Suprapubic skin (tissue), 3 donors: ENCODE measurements around the gene STAG1.

Experiments used
- EP300 ChIP-seq: sonication (generic); formaldehyde crosslinking; IDR thresholded peaks from one replicate; pipeline ENCODE4 v1.6.1; 2017; ENCODE audit warnings: antibody characterized with exemption
- POLR2A ChIP-seq, 2 donors: fragments of 450-650 bp; IDR thresholded peaks; one replicate each; pipeline ENCODE4 v1.6.1; 2017; ENCODE audit warnings: antibody characterized with exemption in 2 of 2, mild to moderate bottlenecking in 2 of 2, moderate library complexity in 2 of 2
- TF ChIP-seq, protein P1 (sequence below), 2 donors: fragments of 200-600 bp in 1 of 2; fragments of 450-650 bp in 1 of 2; sonication (generic) in 1 of 2; IDR thresholded peaks; one replicate each; pipeline ENCODE4 v1.5.1; 2016 to 2019; ENCODE audit warnings: antibody characterized with exemption in 2 of 2, mild to moderate bottlenecking in 1 of 2, moderate library complexity in 1 of 2

DNA sequence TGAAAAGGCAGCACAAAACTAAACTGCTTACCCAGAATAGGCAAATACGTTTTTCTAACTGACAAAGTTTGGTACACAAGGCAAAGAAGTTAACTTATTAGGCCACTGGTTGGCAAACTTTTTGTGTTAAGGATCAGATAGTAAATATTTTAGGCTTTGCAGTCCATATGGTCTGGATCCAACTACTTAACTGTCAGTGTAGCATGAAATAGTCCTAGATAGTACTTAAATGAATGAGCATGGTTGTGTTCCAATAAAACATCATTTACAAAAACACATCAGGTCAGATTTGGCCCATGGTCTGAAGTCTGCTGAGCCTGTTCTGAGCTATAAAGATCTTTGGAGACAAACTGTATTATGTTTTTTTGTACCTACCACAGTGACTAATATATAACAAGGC is 365.1 kb downstream of the STAG1 start:
- no peak for TF ChIP-seq POLR2A (IDR thresholded peaks at IDR 0.05)
- TF ChIP-seq EP300: no peak
- TF ChIP-seq, protein P1, sequence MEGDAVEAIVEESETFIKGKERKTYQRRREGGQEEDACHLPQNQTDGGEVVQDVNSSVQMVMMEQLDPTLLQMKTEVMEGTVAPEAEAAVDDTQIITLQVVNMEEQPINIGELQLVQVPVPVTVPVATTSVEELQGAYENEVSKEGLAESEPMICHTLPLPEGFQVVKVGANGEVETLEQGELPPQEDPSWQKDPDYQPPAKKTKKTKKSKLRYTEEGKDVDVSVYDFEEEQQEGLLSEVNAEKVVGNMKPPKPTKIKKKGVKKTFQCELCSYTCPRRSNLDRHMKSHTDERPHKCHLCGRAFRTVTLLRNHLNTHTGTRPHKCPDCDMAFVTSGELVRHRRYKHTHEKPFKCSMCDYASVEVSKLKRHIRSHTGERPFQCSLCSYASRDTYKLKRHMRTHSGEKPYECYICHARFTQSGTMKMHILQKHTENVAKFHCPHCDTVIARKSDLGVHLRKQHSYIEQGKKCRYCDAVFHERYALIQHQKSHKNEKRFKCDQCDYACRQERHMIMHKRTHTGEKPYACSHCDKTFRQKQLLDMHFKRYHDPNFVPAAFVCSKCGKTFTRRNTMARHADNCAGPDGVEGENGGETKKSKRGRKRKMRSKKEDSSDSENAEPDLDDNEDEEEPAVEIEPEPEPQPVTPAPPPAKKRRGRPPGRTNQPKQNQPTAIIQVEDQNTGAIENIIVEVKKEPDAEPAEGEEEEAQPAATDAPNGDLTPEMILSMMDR (IDR thresholded peaks at IDR 0.05): no peak
